IPS-18c (cell line): Measurements from ENCODE around the gene MAP2K6.
"Not testable (repeated sequence)": the region's sequence is repeated elsewhere in the genome, so short reads cannot be mapped to it uniquely, and the experiment has no call there.

Experiments used
- H3K4me3 ChIP-seq: 2 replicates; pipeline ENCODE4 v1.7.0; 2013; ENCODE audit warnings: low read depth, mild to moderate bottlenecking, low read length, moderate library complexity; ENCODE audit not compliant: insufficient read depth
- H3K9me3 ChIP-seq: one replicate; pipeline ENCODE4 v1.6.1; 2013; ENCODE audit warnings: mild to moderate bottlenecking, low read length, moderate library complexity; ENCODE audit not compliant: control insufficient read depth, insufficient read depth

The MAP2K6 gene

GRCh38 chr17:69471406-69471805, 56.9 kb downstream of the MAP2K6 start:
- Histone ChIP-seq H3K4me3 (no peak overlapping the region), H3K9me3 (no peaks in the 10 kb centered on the region)

GRCh38 chr17:69473841-69474831, 59.6 kb downstream of the MAP2K6 start:
- Histone ChIP-seq H3K4me3 (no peak overlapping the region), H3K9me3 (no peaks in the 10 kb centered on the region)

GRCh38 chr17:69477204-69477902, 62.9 kb downstream of the MAP2K6 start:
- Histone ChIP-seq H3K9me3 (no peaks in the 10 kb centered on the region), H3K4me3 (no peak overlapping the region)

GRCh38 chr17:69477903-69478266, 63.4 kb downstream of the MAP2K6 start:
- Histone ChIP-seq H3K4me3 (no peak overlapping the region), H3K9me3 (no peaks in the 10 kb centered on the region)

GRCh38 chr17:69478916-69479315, 64.4 kb downstream of the MAP2K6 start:
- H3K9me3 ChIP-seq, result no peaks in the 10 kb centered on the region
- no peak overlapping the region for H3K4me3 ChIP-seq

GRCh38 chr17:69479756-69480155, 65.3 kb downstream of the MAP2K6 start:
- not testable (repeated sequence) for H3K9me3 ChIP-seq, H3K4me3 ChIP-seq

- Histone ChIP-seq H3K9me3 (no peaks in the 10 kb centered on the region), H3K4me3 (no peak overlapping the region)
Observed at GRCh38 chr17:69480245-69480644, 65.7 kb downstream of the MAP2K6 start.

- Histone ChIP-seq H3K9me3 (no peaks in the 10 kb centered on the region), H3K4me3 (no peak overlapping the region)
Observed at GRCh38 chr17:69485251-69485661, 70.8 kb downstream of the MAP2K6 start.

GRCh38 chr17:69485901-69486643, 71.6 kb downstream of the MAP2K6 start:
- H3K9me3 ChIP-seq, result no peaks in the 10 kb centered on the region
- H3K4me3 ChIP-seq, result no peak overlapping the region

GRCh38 chr17:69486779-69487637, 72.5 kb downstream of the MAP2K6 start:
- H3K4me3 ChIP-seq, result no peak overlapping the region
- no peaks in the 10 kb centered on the region for H3K9me3 ChIP-seq

- H3K4me3 ChIP-seq, result no peak overlapping the region
- no peaks in the 10 kb centered on the region for H3K9me3 ChIP-seq
Observed at GRCh38 chr17:69489313-69489712, 74.8 kb downstream of the MAP2K6 start.

GRCh38 chr17:69492410-69493071, 78.0 kb downstream of the MAP2K6 start:
- H3K4me3 ChIP-seq, result no peak overlapping the region

GRCh38 chr17:69495787-69496186, 81.3 kb downstream of the MAP2K6 start:
- H3K4me3 ChIP-seq, result no peak overlapping the region
- H3K9me3 ChIP-seq, result no peaks in the 10 kb centered on the region

More at GRCh38 chr17:69492410-69493071, 78.0 kb downstream of the MAP2K6 start:
- H3K9me3 ChIP-seq, result no peaks in the 10 kb centered on the region

GRCh38 chr17:69497161-69497560, 82.7 kb downstream of the MAP2K6 start:
- H3K4me3 ChIP-seq, result no peak overlapping the region
- H3K9me3 ChIP-seq, result no peaks in the 10 kb centered on the region

- Histone ChIP-seq H3K9me3 (no peaks in the 10 kb centered on the region), H3K4me3 (no peak overlapping the region)
Observed at GRCh38 chr17:69499318-69499717, 84.8 kb downstream of the MAP2K6 start.

- H3K4me3 ChIP-seq, result no peak overlapping the region
- no peaks in the 10 kb centered on the region for H3K9me3 ChIP-seq
Observed at GRCh38 chr17:69500911-69501429, 86.5 kb downstream of the MAP2K6 start.
